Right atrium auricular region (tissue), 2 donors: ENCODE results near the gene TSN. TPM values are rescaled to one million over a fixed set of nuclear protein-coding genes. Genes with fewer than 3 reads are reported as not detected.

Experiments
- DNase-seq: peaks from one replicate; pipeline ENCODE4 v3.0.0-alpha.2; 2019; ENCODE audit warnings: low spot score
- H3K27ac ChIP-seq, 2 donors: fragments of 200-600 bp; sonication (generic); 1 replicate in 1 of 2; 2 replicates in 1 of 2; pipeline ENCODE4 v1.5.1; 2016 to 2019
- H3K27me3 ChIP-seq, 2 donors: fragments of 200-600 bp; sonication (generic); one replicate each; pipeline versions ENCODE4 v1.5.1 to v1.6.0; 2017 to 2019
- H3K36me3 ChIP-seq: fragments of 200-600 bp; sonication (generic); one replicate; pipeline ENCODE4 v1.5.1; 2016
- H3K4me1 ChIP-seq, 2 donors: fragments of 200-600 bp; sonication (generic); one replicate each; pipeline versions ENCODE4 v1.5.1 to v1.6.0; 2017 to 2019
- H3K4me3 ChIP-seq, 2 donors: fragments of 200-600 bp; sonication (generic); 1 replicate in 1 of 2; 2 replicates in 1 of 2; pipeline ENCODE4 v1.5.1; 2017 to 2019; ENCODE audit warnings: mild to moderate bottlenecking in 1 of 2, moderate library complexity in 1 of 2
- H3K9me3 ChIP-seq, 2 donors: fragments of 200-600 bp; sonication (generic); one replicate each; pipeline ENCODE4 v1.5.1; 2019
- CTCF ChIP-seq, 2 donors: fragments of 200-600 bp; sonication (generic); IDR thresholded peaks; one replicate each; pipeline ENCODE4 v1.5.1; 2019; ENCODE audit warnings: antibody characterized with exemption in 2 of 2
- total RNA-seq, 2 donors: library from RNA; depleted of rRNA; stranded (reverse); fragments of >200 nt; gene quantifications; one replicate each; pipeline ENCODE4 v1.1.0, GENCODE V29; 2016

TSN gene
- total RNA-seq, 2 donors from 2014 or later = 22.4 to 30.9 TPM

GRCh38 chr2:121791801-121792221, 36.4 kb downstream of the TSN start:
- DNase-seq = no peak
- no peaks in the 10 kb centered on the region for H3K27me3 ChIP-seq
- TF ChIP-seq CTCF (IDR thresholded peaks at IDR 0.05) = no peak
- H3K4me3 ChIP-seq = no peak overlapping the region
- no peaks in the 10 kb centered on the region for H3K4me1 ChIP-seq
- H3K27ac ChIP-seq = no peak overlapping the region
- H3K9me3 ChIP-seq = peaks cover 0 to 10% of the 10 kb centered on the region in 2 donors
- no peaks in the 10 kb centered on the region for H3K36me3 ChIP-seq

GRCh38 chr2:121793816-121794215, 38.4 kb downstream of the TSN start:
- Histone ChIP-seq H3K9me3 (peaks cover 0 to 2% of the 10 kb centered on the region in 2 donors), H3K4me1 (no peaks in the 10 kb centered on the region), H3K27me3 (no peaks in the 10 kb centered on the region)

GRCh38 chr2:121794233-121794632, 38.8 kb downstream of the TSN start:
- Histone ChIP-seq H3K27ac (no peak overlapping the region), H3K4me1 (no peaks in the 10 kb centered on the region), H3K27me3 (no peaks in the 10 kb centered on the region), H3K36me3 (no peaks in the 10 kb centered on the region), H3K4me3 (no peak overlapping the region), H3K9me3 (no peaks in the 10 kb centered on the region)
- DNase-seq = no peak
- no peak for TF ChIP-seq CTCF (IDR thresholded peaks at IDR 0.05)

More at GRCh38 chr2:121793816-121794215, 38.4 kb downstream of the TSN start:
- no peak overlapping the region for H3K27ac ChIP-seq
- H3K36me3 ChIP-seq = no peaks in the 10 kb centered on the region
- DNase-seq = no peak
- H3K4me3 ChIP-seq = no peak overlapping the region
- no peak for TF ChIP-seq CTCF (IDR thresholded peaks at IDR 0.05)

GRCh38 chr2:121796239-121796638, 40.8 kb downstream of the TSN start:
- no peak for TF ChIP-seq CTCF (IDR thresholded peaks at IDR 0.05)
- no peak for DNase-seq
- H3K9me3 ChIP-seq = peaks cover 0 to 10% of the 10 kb centered on the region in 2 donors

GRCh38 chr2:121798617-121799016, 43.2 kb downstream of the TSN start:
- H3K27me3 ChIP-seq = no peaks in the 10 kb centered on the region
- no peak for TF ChIP-seq CTCF (IDR thresholded peaks at IDR 0.05)
- H3K9me3 ChIP-seq = peaks cover 0 to 32% of the 10 kb centered on the region in 2 donors
- no peaks in the 10 kb centered on the region for H3K36me3 ChIP-seq
- H3K4me1 ChIP-seq = no peaks in the 10 kb centered on the region
- DNase-seq = no peak
- H3K27ac ChIP-seq = no peak overlapping the region
- H3K4me3 ChIP-seq = no peak overlapping the region

More at GRCh38 chr2:121796239-121796638, 40.8 kb downstream of the TSN start:
- Histone ChIP-seq H3K4me3 (no peak overlapping the region), H3K27me3 (no peaks in the 10 kb centered on the region), H3K27ac (no peak overlapping the region), H3K36me3 (no peaks in the 10 kb centered on the region), H3K4me1 (no peaks in the 10 kb centered on the region)

DNA sequence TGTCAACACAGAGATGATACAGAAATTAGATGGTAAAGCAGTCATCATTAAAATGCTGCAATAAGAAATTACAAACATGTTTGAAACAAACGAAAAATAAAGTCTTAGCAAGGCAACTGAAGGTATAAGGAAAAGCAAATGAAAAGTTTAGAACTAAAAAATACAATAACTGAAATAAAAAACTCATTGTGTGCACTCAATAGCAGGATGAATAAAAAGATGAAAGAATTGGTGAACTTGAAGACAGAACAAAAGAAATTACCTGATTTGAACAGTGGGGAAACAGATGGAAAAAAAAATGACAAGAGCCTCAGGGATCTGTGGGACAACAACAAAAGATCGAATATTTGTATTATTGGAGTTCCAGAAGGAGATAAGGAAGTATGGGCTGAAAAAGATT, 46.5 kb downstream of the TSN start:
- Histone ChIP-seq H3K36me3 (no peaks in the 10 kb centered on the region), H3K4me1 (no peaks in the 10 kb centered on the region), H3K9me3 (peaks cover 0 to 32% of the 10 kb centered on the region in 2 donors), H3K27ac (no peak overlapping the region), H3K27me3 (no peaks in the 10 kb centered on the region), H3K4me3 (no peak overlapping the region)
- no peak for DNase-seq
- no peak for TF ChIP-seq CTCF (IDR thresholded peaks at IDR 0.05)
